ENCODE measurements around the gene CPNE6.

DNA sequence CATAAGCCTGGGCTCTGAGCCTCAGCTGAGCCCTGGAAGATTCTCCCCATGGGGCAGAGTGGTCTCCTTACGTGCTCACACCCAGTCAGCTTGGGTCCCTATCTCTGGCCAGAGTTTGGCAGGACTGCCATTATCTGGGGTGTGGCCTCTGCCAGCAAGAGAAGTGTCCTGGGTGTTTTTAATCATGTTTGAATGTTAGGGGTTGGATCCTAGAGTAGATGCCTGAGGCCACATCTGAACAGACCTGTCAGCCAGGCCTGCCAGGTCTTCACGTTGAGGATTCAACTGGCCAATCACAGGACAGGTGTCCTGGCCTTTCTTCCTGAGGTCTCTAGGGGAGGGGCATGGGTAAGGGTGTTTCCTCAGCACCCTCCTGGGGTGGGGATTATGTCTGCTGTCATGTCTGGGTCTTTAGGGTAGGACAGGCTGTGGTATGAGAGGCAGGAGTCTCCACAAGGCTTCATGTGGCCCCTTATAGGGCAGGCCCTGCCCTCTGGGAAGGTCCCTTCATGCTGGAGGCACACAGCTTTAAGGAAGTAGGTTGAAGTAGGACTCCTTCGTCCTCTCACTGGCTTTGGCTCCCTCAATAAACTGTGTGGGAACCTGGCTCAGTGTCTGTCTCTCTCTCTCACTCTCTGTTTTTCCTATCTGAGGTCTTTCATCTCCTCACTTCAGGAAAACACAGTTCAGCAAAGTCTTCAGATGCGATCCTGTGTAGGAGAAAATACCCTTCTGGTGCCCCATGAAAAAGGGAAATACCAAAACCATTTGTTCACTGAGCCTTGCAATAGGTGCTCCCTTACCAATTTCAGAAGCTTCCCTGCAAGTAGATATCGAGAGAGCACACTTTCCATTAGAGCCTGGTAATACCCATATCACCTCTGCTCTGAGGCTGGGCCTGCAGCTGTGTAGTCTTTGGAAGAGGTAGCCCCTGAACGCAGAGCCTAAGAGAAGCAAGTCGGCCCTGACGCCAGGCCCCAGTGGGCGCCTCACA lies 52.4 kb downstream of the CPNE6 start:
- TF ChIP-seq CTCF (IDR thresholded peaks at IDR 0.05; ENCODE audit: low read length): no peak
- no peak for TF ChIP-seq EZH2 (IDR thresholded peaks at IDR 0.05; ENCODE audit: borderline replicate concordance, low read length)

Measured in OCI-LY1 (cell line).